PC-9 (cell line): ENCODE results near the gene TRIM37. TPM values are rescaled to one million over a fixed set of nuclear protein-coding genes. Genes with fewer than 3 reads are reported as not detected.

ENCODE experiments used
- BruUV-seq: library from RNA; stranded (reverse); fragments of 400-500 nt; replicated peaks from 2 replicates; lab custom pipeline; 2021; lab: Mats Ljungman, UMichigan
- CTCF ChIA-PET: fragments of 300-600 bp; sonication (Branson Sonifier 250); formaldehyde crosslinking; loops from one replicate; lab custom pipeline; 2022; ENCODE audit warnings: antibody characterized with exemption; lab: Charles Lee
- POLR2A ChIA-PET: fragments of 300-600 bp; sonication (Branson Sonifier 250); formaldehyde crosslinking; loops from one replicate; lab custom pipeline; 2022; ENCODE audit warnings: antibody characterized with exemption; ENCODE audit not compliant: unreplicated experiment; lab: Charles Lee
- DNase-seq, 2 experiments: peaks; one replicate each; pipeline versions ENCODE4 v3.0.0 to v3.0.0-alpha.2; 2015 to 2022; ENCODE audit warnings: mixed read lengths in 1 of 2
- H2AFZ ChIP-seq: fragments of 200-600 bp; sonication (generic); 2 replicates; pipeline ENCODE4 v1.8.1; 2017; ENCODE audit warnings: antibody characterized with exemption
- H3F3A ChIP-seq: fragments of 200-600 bp; sonication (generic); 2 replicates; pipeline ENCODE4 v1.8.1; 2017; ENCODE audit warnings: antibody characterized with exemption, mild to moderate bottlenecking, low read depth; ENCODE audit not compliant: insufficient read depth
- H3K27ac ChIP-seq: fragments of 200-600 bp; sonication (generic); 2 replicates; pipeline ENCODE4 v1.6.1; 2016; ENCODE audit warnings: mixed run types
- H3K27me3 ChIP-seq: fragments of 200-600 bp; sonication (generic); 2 replicates; pipeline ENCODE4 v1.6.1; 2016; ENCODE audit warnings: low read depth, mixed run types; ENCODE audit not compliant: insufficient read depth
- H3K36me3 ChIP-seq: fragments of 200-600 bp; sonication (generic); 2 replicates; pipeline ENCODE4 v1.6.1; 2016; ENCODE audit warnings: low read depth, mixed run types
- H3K4me1 ChIP-seq: fragments of 200-600 bp; sonication (generic); replicated peaks from 2 replicates; pipeline ENCODE4 v1.6.1; 2016; ENCODE audit warnings: mixed run types; ENCODE audit not compliant: insufficient read depth
- H3K4me2 ChIP-seq: fragments of 200-600 bp; sonication (generic); 2 replicates; pipeline ENCODE4 v1.6.1; 2017; ENCODE audit warnings: mixed run types
- H3K4me3 ChIP-seq: fragments of 200-600 bp; sonication (generic); 2 replicates; pipeline ENCODE4 v1.6.1; 2016; ENCODE audit warnings: mixed run types
- H3K79me2 ChIP-seq: fragments of 200-600 bp; sonication (generic); 2 replicates; pipeline ENCODE4 v1.6.1; 2017; ENCODE audit warnings: low read depth, mixed run types
- H3K9me2 ChIP-seq: fragments of 200-600 bp; sonication (generic); 2 replicates; pipeline ENCODE4 v1.8.1; 2017; ENCODE audit warnings: mild to moderate bottlenecking; ENCODE audit not compliant: insufficient read depth
- H3K9me3 ChIP-seq: fragments of 200-600 bp; sonication (generic); 2 replicates; pipeline ENCODE4 v1.8.1; 2016; ENCODE audit warnings: low read depth; ENCODE audit not compliant: insufficient read depth
- H4K20me1 ChIP-seq: fragments of 200-600 bp; sonication (generic); 2 replicates; pipeline ENCODE4 v1.8.1; 2017; ENCODE audit not compliant: insufficient read depth
- CTCF ChIP-seq: fragments of 200-600 bp; sonication (generic); conservative IDR thresholded peaks from 2 replicates; pipeline ENCODE4 v1.6.1; 2017; ENCODE audit warnings: mixed run types, antibody characterized with exemption, mild to moderate bottlenecking, moderate library complexity
- EZH2 ChIP-seq: fragments of 200-600 bp; sonication (generic); IDR thresholded peaks from 2 replicates; pipeline ENCODE4 v1.8.0; 2017; ENCODE audit warnings: antibody characterized with exemption, low read depth
- intact Hi-C: fragments of 100-400 bp; cut with micrococcal nuclease; formaldehyde crosslinking; loops from one replicate; pipeline ENCODE4 v1.10.0; 2022; ENCODE audit not compliant: unreplicated experiment
- total RNA-seq: library from RNA; stranded (reverse); gene quantifications from 2 replicates; pipeline ENCODE4 v1.2.3, GENCODE V29; 2021

The TRIM37 gene
- total RNA-seq, 1 experiment from 2014 or later = 24.6 TPM

DNA sequence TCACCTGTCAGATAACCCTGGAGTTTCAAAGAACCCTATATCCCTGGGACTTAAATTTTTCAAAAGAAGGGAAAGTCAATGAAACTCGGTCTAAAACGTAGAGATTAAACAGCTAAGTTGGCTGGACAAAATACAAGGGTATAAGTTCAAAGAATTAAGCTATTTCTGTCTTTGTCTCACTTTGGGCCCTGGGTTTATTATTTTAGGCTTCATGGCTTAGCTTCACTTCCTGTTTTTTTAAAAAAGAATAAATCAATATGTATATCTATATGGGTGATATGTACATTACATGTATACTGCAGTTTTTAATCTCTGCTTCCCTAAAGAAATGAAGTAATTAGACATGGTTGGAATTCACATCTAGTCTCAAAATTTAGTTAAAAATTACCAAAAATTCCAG is 132.3 kb downstream of the TRIM37 start:
- CTCF ChIA-PET = no interaction called here
- BruUV-seq = no TSS peak

GRCh38 chr17:58970609-58971450 is 135.8 kb downstream of the TRIM37 start:
- Histone ChIP-seq H3K4me2 (no peak overlapping the region), H3F3A (no peaks in the 10 kb centered on the region), H3K9me2 (no peaks in the 10 kb centered on the region), H3K4me3 (no peak overlapping the region), H3K9me3 (no peaks in the 10 kb centered on the region), H4K20me1 (no peaks in the 10 kb centered on the region), H3K27me3 (no peaks in the 10 kb centered on the region), H3K27ac (no peak overlapping the region), H3K79me2 (no peaks in the 10 kb centered on the region), H3K36me3 (no peaks in the 10 kb centered on the region), H3K4me1 (no peaks in the 10 kb centered on the region), H2AFZ (no peak overlapping the region)
- BruUV-seq = no TSS peak
- CTCF ChIA-PET = no interaction called here
- DNase-seq = no peak
- intact Hi-C loops = no loop called here
- no peak for TF ChIP-seq EZH2
- no peak for TF ChIP-seq CTCF
- POLR2A ChIA-PET = no interaction called here

More for the DNA sequence above, 132.3 kb downstream of the TRIM37 start:
- no peak for TF ChIP-seq EZH2
- TF ChIP-seq CTCF = no peak
- H3K9me2 ChIP-seq = no peaks in the 10 kb centered on the region
- no peaks in the 10 kb centered on the region for H3K36me3 ChIP-seq
- H3K4me2 ChIP-seq = no peak overlapping the region
- no peaks in the 10 kb centered on the region for H3K27me3 ChIP-seq
- no peaks in the 10 kb centered on the region for H3K9me3 ChIP-seq
- no peak overlapping the region for H3K27ac ChIP-seq
- no peaks in the 10 kb centered on the region for H4K20me1 ChIP-seq
- no peaks in the 10 kb centered on the region for H3K4me1 ChIP-seq
- no peaks in the 10 kb centered on the region for H3K79me2 ChIP-seq
- DNase-seq = no peak
- H3F3A ChIP-seq = no peaks in the 10 kb centered on the region
- intact Hi-C loops = no loop called here
- H3K4me3 ChIP-seq = no peak overlapping the region
- H2AFZ ChIP-seq = no peak overlapping the region
- POLR2A ChIA-PET = interaction anchor here (0.6 kb wide), 2 partner anchors 15 to 1154 kb away, joined by 6 to 23 read pairs; no protein-coding TSS in a partner anchor

GRCh38 chr17:58969612-58970011 is 137.1 kb downstream of the TRIM37 start:
- no peaks in the 10 kb centered on the region for H3K27me3 ChIP-seq

More at GRCh38 chr17:58969612-58970011, 137.1 kb downstream of the TRIM37 start:
- ChIA-PET CTCF (no interaction called here), POLR2A (interaction anchor here (0.6 kb wide), 2 partner anchors 31 to 745 kb away, joined by 3 to 6 read pairs; no protein-coding TSS in a partner anchor)
- no peaks in the 10 kb centered on the region for H4K20me1 ChIP-seq
- no peaks in the 10 kb centered on the region for H3K36me3 ChIP-seq
- H3K9me2 ChIP-seq = no peaks in the 10 kb centered on the region
- no peak overlapping the region for H2AFZ ChIP-seq
- H3K4me3 ChIP-seq = no peak overlapping the region
- no peaks in the 10 kb centered on the region for H3F3A ChIP-seq
- BruUV-seq = no TSS peak
- H3K4me2 ChIP-seq = no peak overlapping the region
- no peak overlapping the region for H3K27ac ChIP-seq
- no peak for TF ChIP-seq CTCF
- no peak for TF ChIP-seq EZH2
- DNase-seq = no peak
- H3K4me1 ChIP-seq = no peaks in the 10 kb centered on the region
- no peaks in the 10 kb centered on the region for H3K79me2 ChIP-seq
- H3K9me3 ChIP-seq = no peaks in the 10 kb centered on the region
- intact Hi-C loops = no loop called here
